Small intestine (tissue), 7 donors: Measurements from ENCODE around the gene GRIN1. TPM values are rescaled to one million over a fixed set of nuclear protein-coding genes. Genes with fewer than 3 reads are reported as not detected.

Experiments used
- DNase-seq, 2 donors: peaks; one replicate each; pipeline versions ENCODE4 v3.0.0 to v3.0.0-alpha.2; 2013
- FAIRE-seq: peaks from 2 replicates; lab custom pipeline; 2012; peaks lifted over from hg19 to GRCh38; lab: Jason Lieb, UNC
- H3K27ac ChIP-seq, 3 donors: one replicate each; pipeline ENCODE4 v1.5.1; 2013; ENCODE audit warnings: low read length in 2 of 3, mild to moderate bottlenecking in 2 of 3, control low read depth in 1 of 3, inconsistent platforms in 1 of 3, low read depth in 1 of 3, moderate library complexity in 1 of 3
- H3K27me3 ChIP-seq, 3 donors: one replicate each; pipeline ENCODE4 v1.6.1; 2013; ENCODE audit warnings: low read length in 3 of 3, inconsistent platforms in 1 of 3; ENCODE audit not compliant: control insufficient read depth in 3 of 3, insufficient read depth in 3 of 3
- H3K36me3 ChIP-seq, 3 donors: one replicate each; pipeline ENCODE4 v1.6.1; 2013; ENCODE audit warnings: low read length in 3 of 3, inconsistent platforms in 1 of 3, low read depth in 1 of 3, mild to moderate bottlenecking in 1 of 3, moderate library complexity in 1 of 3; ENCODE audit not compliant: control insufficient read depth in 3 of 3, insufficient read depth in 2 of 3
- H3K4me1 ChIP-seq, 3 donors: one replicate each; pipeline ENCODE4 v1.6.1; 2013; ENCODE audit warnings: low read length in 2 of 3, inconsistent platforms in 1 of 3, low read depth in 1 of 3, mild to moderate bottlenecking in 1 of 3, moderate library complexity in 1 of 3; ENCODE audit not compliant: control insufficient read depth in 3 of 3, insufficient read depth in 2 of 3
- H3K4me3 ChIP-seq, 3 donors: one replicate each; pipeline ENCODE4 v1.5.1; 2013; ENCODE audit warnings: low read length in 3 of 3, control low read depth in 1 of 3, inconsistent platforms in 1 of 3, low read depth in 1 of 3, mild to moderate bottlenecking in 1 of 3, moderate library complexity in 1 of 3
- H3K9me3 ChIP-seq, 2 donors: one replicate each; pipeline ENCODE4 v1.6.1; 2013; ENCODE audit warnings: low read depth in 1 of 2, low read length in 1 of 2; ENCODE audit not compliant: control insufficient read depth in 2 of 2, insufficient read depth in 1 of 2
- WGBS, 3 donors: extraction: QIAGEN DNeasy Blood & Tissue Kit; methylation state at CpG; one replicate each; pipeline ENCODE4 v1.1.7; 2013; 5-methylcytosine and 5-hydroxymethylcytosine counted together
- polyA plus RNA-seq, 4 donors: library from polyadenylated mRNA; stranded (reverse) in 3 of 4; unstranded in 1 of 4; fragments of 200-250 nt in 3 of 4; fragments of 120-200 nt in 1 of 4; gene quantifications; one replicate each; pipeline versions ENCODE4 v1.2.1 to v1.2.3, GENCODE V29; 2013
- donor health status: healthy with polysubstance abuse.
- donor health status: control.
- donor health status: control.
- donor health status: Bipolar disorder and iron deficiency.
- donor health status: healthy.

GRIN1 gene
- polyA plus RNA-seq, 4 donors: 0.79 to 0.92 TPM; not detected in 2

- Histone ChIP-seq H3K9me3 (peaks cover 0 to 2% of the 10 kb centered on the region in 2 donors), H3K27ac (no peak overlapping the region), H3K4me3 (no peak overlapping the region), H3K27me3 (peaks cover 0 to 51% (median 8%) of the 10 kb centered on the region in 3 donors), H3K4me1 (no peaks in the 10 kb centered on the region), H3K36me3 (no peaks in the 10 kb centered on the region)
- FAIRE-seq: no peak
- DNase-seq: no peak
- 67 to 82% (median 68%) methylated on average over 23 to 26 of the region's 26 CpGs for WGBS, 3 donors
Measured at GRCh38 chr9:137147091-137147792, 8.3 kb downstream of the GRIN1 start.

GRCh38 chr9:137147793-137148160 lies 8.8 kb downstream of the GRIN1 start:
- H3K4me3 ChIP-seq: no peak overlapping the region
- WGBS, 3 donors: 15 to 29% (median 20%) methylated on average over 12 to 24 of the region's 24 CpGs
- no peaks in the 10 kb centered on the region for H3K4me1 ChIP-seq
- no peak overlapping the region for H3K27ac ChIP-seq
- FAIRE-seq (no peak), DNase-seq (no peak)
- H3K36me3 ChIP-seq: no peaks in the 10 kb centered on the region
- H3K27me3 ChIP-seq: peaks cover 0 to 47% (median 8%) of the 10 kb centered on the region in 3 donors
- H3K9me3 ChIP-seq: peaks cover 0 to 2% of the 10 kb centered on the region in 2 donors

- no peak for FAIRE-seq
- H3K9me3 ChIP-seq: peaks cover 0 to 2% of the 10 kb centered on the region in 2 donors
- DNase-seq: no peak
- no peak overlapping the region for H3K4me3 ChIP-seq
- no peak overlapping the region for H3K27ac ChIP-seq
- H3K4me1 ChIP-seq: no peaks in the 10 kb centered on the region
- peaks cover 0 to 42% (median 8%) of the 10 kb centered on the region in 3 donors for H3K27me3 ChIP-seq
- WGBS, 3 donors: 72 to 76% (median 75%) methylated on average over 24 to 27 of the region's 27 CpGs
- H3K36me3 ChIP-seq: no peaks in the 10 kb centered on the region
Measured at GRCh38 chr9:137148242-137148641, 9.3 kb downstream of the GRIN1 start.

- H3K27ac ChIP-seq: no peak overlapping the region
- DNase-seq: no peak
- 81 to 86% (median 85%) methylated on average over 18 to 19 of the region's 19 CpGs for WGBS, 3 donors
Measured at GRCh38 chr9:137148661-137149060, 9.7 kb downstream of the GRIN1 start.

GRCh38 chr9:137149363-137149762 lies 10.4 kb downstream of the GRIN1 start:
- no peak for FAIRE-seq
- H3K27me3 ChIP-seq: peaks cover 0 to 38% (median 8%) of the 10 kb centered on the region in 3 donors

More at GRCh38 chr9:137148661-137149060, 9.7 kb downstream of the GRIN1 start:
- Histone ChIP-seq H3K4me1 (no peaks in the 10 kb centered on the region), H3K27me3 (peaks cover 0 to 38% (median 8%) of the 10 kb centered on the region in 3 donors), H3K9me3 (peaks cover 0 to 2% of the 10 kb centered on the region in 2 donors), H3K36me3 (no peaks in the 10 kb centered on the region), H3K4me3 (no peak overlapping the region)
- no peak for FAIRE-seq

GRCh38 chr9:137149942-137150616 lies 11.1 kb downstream of the GRIN1 start:
- 41 to 58% (median 42%) methylated on average over 20 of the region's 20 CpGs for WGBS, 3 donors

More at GRCh38 chr9:137149363-137149762, 10.4 kb downstream of the GRIN1 start:
- 68 to 81% (median 70%) methylated on average over 5 of the region's 5 CpGs for WGBS, 3 donors
- Histone ChIP-seq H3K36me3 (no peaks in the 10 kb centered on the region), H3K27ac (no peak overlapping the region), H3K9me3 (peaks cover 0 to 2% of the 10 kb centered on the region in 2 donors), H3K4me1 (no peaks in the 10 kb centered on the region), H3K4me3 (no peak overlapping the region)
- no peak for DNase-seq

GRCh38 chr9:137150617-137151457 lies 11.9 kb downstream of the GRIN1 start:
- no peaks in the 10 kb centered on the region for H3K36me3 ChIP-seq
- WGBS, 3 donors: 16 to 34% (median 26%) methylated on average over 34 of the region's 34 CpGs
- no peak for FAIRE-seq
- H3K27me3 ChIP-seq: peaks cover 0 to 48% (median 11%) of the 10 kb centered on the region in 3 donors
- peak; percentile 37 to 78 for DNase-seq
- H3K9me3 ChIP-seq: peaks cover 0 to 2% of the 10 kb centered on the region in 2 donors
- H3K27ac ChIP-seq: no peak overlapping the region
- H3K4me1 ChIP-seq: no peaks in the 10 kb centered on the region
- H3K4me3 ChIP-seq: no peak overlapping the region

More at GRCh38 chr9:137149942-137150616, 11.1 kb downstream of the GRIN1 start:
- DNase-seq (no peak), FAIRE-seq (no peak)
- H3K9me3 ChIP-seq: peaks cover 0 to 2% of the 10 kb centered on the region in 2 donors
- H3K4me1 ChIP-seq: no peaks in the 10 kb centered on the region
- peaks cover 0 to 44% (median 11%) of the 10 kb centered on the region in 3 donors for H3K27me3 ChIP-seq
- H3K27ac ChIP-seq: no peak overlapping the region
- H3K4me3 ChIP-seq: no peak overlapping the region
- no peaks in the 10 kb centered on the region for H3K36me3 ChIP-seq
